Muscle layer of colon (tissue), 2 donors: ENCODE data around the gene EPS8L2.

Source experiments
- H3K27ac ChIP-seq: one replicate; pipeline ENCODE4 v1.7.0; 2013; ENCODE audit warnings: low read depth, mild to moderate bottlenecking, low read length, moderate library complexity
- H3K27me3 ChIP-seq, 2 donors: one replicate each; pipeline ENCODE4 v1.7.0; 2013; ENCODE audit warnings: low read length in 2 of 2, mild to moderate bottlenecking in 2 of 2; ENCODE audit not compliant: insufficient read depth in 2 of 2, control insufficient read depth in 1 of 2
- H3K36me3 ChIP-seq: one replicate; pipeline ENCODE4 v1.7.0; 2013; ENCODE audit warnings: mild to moderate bottlenecking, low read length; ENCODE audit not compliant: insufficient read depth
- H3K4me1 ChIP-seq: one replicate; pipeline ENCODE4 v1.7.0; 2013; ENCODE audit warnings: mild to moderate bottlenecking, low read length; ENCODE audit not compliant: insufficient read depth
- H3K4me3 ChIP-seq, 2 donors: one replicate each; pipeline ENCODE4 v1.7.0; 2013; ENCODE audit warnings: low read length in 2 of 2, low read depth in 1 of 2, mild to moderate bottlenecking in 1 of 2, moderate library complexity in 1 of 2
- H3K9ac ChIP-seq: one replicate; pipeline ENCODE4 v1.7.0; 2013; ENCODE audit warnings: low read length
- H3K9me3 ChIP-seq: one replicate; pipeline ENCODE4 v1.7.0; 2013; ENCODE audit warnings: mild to moderate bottlenecking, low read length
- donor health status: abdominal sarcoma.
- donor health status: Adenocarcinoma of cecum.

EPS8L2 gene

GRCh38 chr11:762421-763072, 56.5 kb downstream of the EPS8L2 start:
- Histone ChIP-seq H3K9me3 (no peaks in the 10 kb centered on the region), H3K36me3 (peaks cover 62% of the 10 kb centered on the region), H3K9ac (no peak overlapping the region), H3K27ac (no peak overlapping the region), H3K4me3 (no peak overlapping the region), H3K27me3 (no peaks in the 10 kb centered on the region), H3K4me1 (no peaks in the 10 kb centered on the region)

DNA sequence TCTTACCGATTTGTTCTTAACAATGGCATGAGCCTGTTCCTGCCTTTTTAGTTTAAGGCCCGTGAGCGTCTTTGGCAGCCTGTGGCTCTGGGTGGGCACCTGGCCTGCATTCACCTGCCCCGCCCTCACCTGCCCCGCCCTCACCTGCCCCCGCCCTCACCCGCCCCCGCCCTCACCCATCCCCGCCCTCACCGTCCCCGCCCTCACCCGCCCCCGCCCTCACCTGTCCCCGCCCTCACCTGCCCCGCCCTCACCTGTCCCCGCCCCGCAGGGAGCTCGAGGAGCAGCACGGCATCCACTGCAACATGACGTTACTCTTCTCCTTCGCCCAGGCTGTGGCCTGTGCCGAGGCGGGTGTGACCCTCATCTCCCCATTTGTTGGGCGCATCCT, 57.0 kb downstream of the EPS8L2 start:
- Histone ChIP-seq H3K27ac (no peak overlapping the region), H3K27me3 (no peaks in the 10 kb centered on the region), H3K9ac (no peak overlapping the region), H3K36me3 (peaks cover 60% of the 10 kb centered on the region), H3K9me3 (no peaks in the 10 kb centered on the region), H3K4me1 (no peaks in the 10 kb centered on the region), H3K4me3 (no peak overlapping the region)

DNA sequence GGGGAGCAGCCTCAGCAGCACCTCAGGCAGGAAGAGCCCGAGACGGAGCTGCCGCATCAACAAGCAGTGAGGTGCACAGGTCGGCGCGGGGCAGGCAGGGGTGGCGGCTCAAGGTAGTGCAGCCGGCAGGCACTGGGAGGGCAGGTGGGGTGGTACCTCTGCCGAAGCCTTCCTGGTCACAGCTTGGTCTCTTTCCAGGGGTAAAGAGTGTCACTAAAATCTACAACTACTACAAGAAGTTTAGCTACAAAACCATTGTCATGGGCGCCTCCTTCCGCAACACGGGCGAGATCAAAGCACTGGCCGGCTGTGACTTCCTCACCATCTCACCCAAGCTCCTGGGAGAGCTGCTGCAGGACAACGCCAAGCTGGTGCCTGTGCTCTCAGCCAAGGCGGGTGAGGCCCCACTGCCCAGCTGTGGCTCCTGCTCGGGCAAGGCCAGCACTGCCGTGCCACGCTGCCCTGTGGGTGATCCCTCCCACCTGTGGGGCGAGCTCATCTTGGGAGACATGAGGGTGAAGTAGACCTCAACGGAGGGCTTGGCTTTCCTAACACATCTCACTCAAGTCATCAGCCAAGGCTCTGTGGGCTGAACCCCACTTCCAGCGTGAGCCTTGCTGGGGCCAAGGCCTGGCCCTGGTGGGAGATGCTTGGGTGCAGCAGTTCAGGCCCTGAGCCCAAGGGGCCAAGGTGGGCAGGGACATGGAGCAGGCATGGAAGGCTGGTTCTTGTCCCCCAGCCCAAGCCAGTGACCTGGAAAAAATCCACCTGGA, 57.7 kb downstream of the EPS8L2 start:
- Histone ChIP-seq H3K27ac (no peak overlapping the region), H3K4me1 (no peaks in the 10 kb centered on the region), H3K9ac (no peak overlapping the region), H3K9me3 (no peaks in the 10 kb centered on the region), H3K36me3 (peaks cover 60% of the 10 kb centered on the region), H3K27me3 (no peaks in the 10 kb centered on the region), H3K4me3 (no peak overlapping the region)

DNA sequence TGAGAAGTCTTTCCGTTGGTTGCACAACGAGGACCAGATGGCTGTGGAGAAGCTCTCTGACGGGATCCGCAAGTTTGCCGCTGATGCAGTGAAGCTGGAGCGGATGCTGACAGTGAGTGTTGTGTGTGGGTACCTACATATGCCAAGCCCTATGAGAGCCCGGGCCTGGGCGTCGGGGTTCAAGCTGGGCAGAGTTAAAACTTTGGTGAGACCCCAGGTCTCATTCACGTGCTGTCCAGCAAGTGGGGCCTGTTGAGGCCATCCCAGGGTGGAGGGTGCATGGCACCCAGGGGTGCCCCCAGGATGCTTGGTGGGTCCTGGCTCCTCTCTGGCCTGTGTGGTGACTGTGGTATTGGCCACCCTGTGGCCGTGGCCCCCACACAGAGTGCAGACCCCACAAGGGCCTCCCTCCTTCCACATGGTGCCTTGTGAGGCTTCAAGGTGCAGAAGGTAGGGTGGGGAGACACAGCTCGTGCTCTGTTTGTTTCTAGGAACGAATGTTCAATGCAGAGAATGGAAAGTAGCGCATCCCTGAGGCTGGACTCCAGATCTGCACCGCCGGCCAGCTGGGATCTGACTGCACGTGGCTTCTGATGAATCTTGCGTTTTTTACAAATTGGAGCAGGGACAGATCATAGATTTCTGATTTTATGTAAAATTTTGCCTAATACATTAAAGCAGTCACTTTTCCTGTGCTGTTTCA, 58.4 kb downstream of the EPS8L2 start:
- Histone ChIP-seq H3K4me1 (no peaks in the 10 kb centered on the region), H3K36me3 (peaks cover 57% of the 10 kb centered on the region), H3K27me3 (no peaks in the 10 kb centered on the region), H3K4me3 (no peak overlapping the region), H3K9ac (no peak overlapping the region), H3K27ac (no peak overlapping the region), H3K9me3 (no peaks in the 10 kb centered on the region)

GRCh38 chr11:765025-765801, 59.2 kb downstream of the EPS8L2 start:
- no peak overlapping the region for H3K4me3 ChIP-seq
- H3K4me1 ChIP-seq, result no peaks in the 10 kb centered on the region
- H3K9ac ChIP-seq, result no peak overlapping the region
- peaks cover 54% of the 10 kb centered on the region for H3K36me3 ChIP-seq
- no peaks in the 10 kb centered on the region for H3K27me3 ChIP-seq
- no peaks in the 10 kb centered on the region for H3K9me3 ChIP-seq
- no peak overlapping the region for H3K27ac ChIP-seq

- Histone ChIP-seq H3K36me3 (peaks cover 56% of the 10 kb centered on the region), H3K27ac (no peak overlapping the region), H3K9ac (no peak overlapping the region), H3K27me3 (no peaks in the 10 kb centered on the region), H3K4me1 (no peaks in the 10 kb centered on the region), H3K4me3 (no peak overlapping the region), H3K9me3 (no peaks in the 10 kb centered on the region)
Observed at GRCh38 chr11:765802-766091, 59.7 kb downstream of the EPS8L2 start.

GRCh38 chr11:766106-766935, 60.3 kb downstream of the EPS8L2 start:
- H3K4me3 ChIP-seq, result no peak overlapping the region
- H3K36me3 ChIP-seq, result peaks cover 57% of the 10 kb centered on the region
- H3K4me1 ChIP-seq, result no peaks in the 10 kb centered on the region

GRCh38 chr11:766936-767210, 60.8 kb downstream of the EPS8L2 start:
- Histone ChIP-seq H3K27me3 (no peaks in the 10 kb centered on the region), H3K9ac (no peak overlapping the region), H3K36me3 (peaks cover 56% of the 10 kb centered on the region), H3K4me1 (no peaks in the 10 kb centered on the region), H3K9me3 (no peaks in the 10 kb centered on the region), H3K4me3 (no peak overlapping the region), H3K27ac (no peak overlapping the region)

More at GRCh38 chr11:766106-766935, 60.3 kb downstream of the EPS8L2 start:
- Histone ChIP-seq H3K27me3 (no peaks in the 10 kb centered on the region), H3K9ac (no peak overlapping the region), H3K27ac (no peak overlapping the region), H3K9me3 (no peaks in the 10 kb centered on the region)

DNA sequence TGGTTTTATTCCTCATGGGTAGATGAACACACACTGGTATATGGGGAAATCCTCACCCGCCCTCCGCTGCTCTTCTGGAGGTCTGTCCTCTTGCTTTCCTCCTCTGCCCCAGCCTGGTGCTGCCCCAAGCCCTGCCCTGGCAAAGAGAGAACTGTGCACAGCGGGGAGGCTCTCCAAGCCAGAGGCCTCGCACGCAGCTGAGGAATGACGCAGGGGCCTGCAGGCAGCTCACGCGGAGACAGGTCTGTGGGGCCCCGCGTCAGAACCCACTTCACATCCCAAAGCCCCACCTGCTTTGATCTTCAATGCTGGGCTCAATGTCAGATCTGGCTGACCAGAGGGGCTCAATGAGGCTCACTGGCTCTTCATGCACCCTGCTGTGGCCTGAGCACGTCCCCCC, 61.2 kb downstream of the EPS8L2 start:
- Histone ChIP-seq H3K9me3 (no peaks in the 10 kb centered on the region), H3K4me3 (no peak overlapping the region), H3K27ac (no peak overlapping the region), H3K27me3 (no peaks in the 10 kb centered on the region), H3K9ac (no peak overlapping the region), H3K4me1 (no peaks in the 10 kb centered on the region), H3K36me3 (peaks cover 53% of the 10 kb centered on the region)

DNA sequence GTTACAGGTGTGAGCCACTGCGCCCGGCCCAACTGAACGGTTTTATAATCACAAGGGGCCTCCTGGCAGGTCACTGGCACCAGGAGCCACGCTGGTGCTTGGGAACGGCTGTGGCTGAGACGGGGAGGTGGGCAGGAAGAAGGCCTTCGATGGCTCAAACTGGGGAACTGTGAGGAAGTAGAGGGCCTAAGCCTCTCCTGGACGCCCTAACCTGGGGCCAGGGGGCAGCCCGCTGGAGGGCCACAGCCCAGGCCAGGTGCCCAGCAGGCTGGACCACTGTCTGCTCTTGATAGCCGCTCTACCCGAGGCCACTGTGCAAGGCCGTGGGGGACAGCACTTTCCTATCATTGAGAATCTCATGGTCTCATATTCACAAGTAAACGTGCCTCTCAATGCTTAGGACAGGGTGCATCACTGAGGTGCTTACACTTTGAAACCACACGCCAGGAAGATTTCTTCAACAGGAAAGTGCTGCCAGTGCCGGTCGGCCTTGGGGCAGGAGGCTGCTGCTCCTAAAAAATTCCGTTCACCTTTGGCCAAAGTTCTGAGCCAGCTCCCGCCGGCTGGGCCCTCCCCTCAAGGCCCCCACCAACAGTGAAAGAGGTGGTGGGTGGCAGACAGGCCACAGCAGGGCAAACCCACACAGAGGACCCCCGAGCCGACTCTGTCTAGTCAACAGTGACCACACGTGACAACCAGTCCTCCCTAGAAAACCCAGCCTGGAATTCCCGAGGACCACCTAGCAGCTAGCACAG, 64.0 kb downstream of the EPS8L2 start:
- Histone ChIP-seq H3K4me1 (peaks cover 4% of the 10 kb centered on the region), H3K9me3 (no peaks in the 10 kb centered on the region), H3K4me3 (no peak overlapping the region), H3K27ac (no peak overlapping the region), H3K27me3 (no peaks in the 10 kb centered on the region), H3K36me3 (peaks cover 43% of the 10 kb centered on the region), H3K9ac (no peak overlapping the region)
